Astrocyte (in vitro differentiated cells and primary cell): ENCODE measurements around the gene LMF1. TPM values are rescaled to one million over a fixed set of nuclear protein-coding genes. Genes with fewer than 3 reads are reported as not detected.
"Not testable (repeated sequence)": the region's sequence is repeated elsewhere in the genome, so short reads cannot be mapped to it uniquely, and the experiment has no call there.

Experiments used
- DNase-seq: peaks from one replicate; pipeline ENCODE4 v3.0.0-alpha.2; 2010; ENCODE audit warnings: low read depth
- FAIRE-seq: peaks from 2 replicates; lab custom pipeline; 2011; peaks lifted over from hg19 to GRCh38; lab: Jason Lieb, UNC
- H2AFZ ChIP-seq: 2 replicates; pipeline ENCODE4 v1.6.0; 2012; ENCODE audit warnings: low read depth, low read length, inconsistent platforms
- H3K27ac ChIP-seq: 2 replicates; pipeline ENCODE4 v1.5.1; 2011; ENCODE audit warnings: low read depth, low read length, inconsistent platforms
- H3K27me3 ChIP-seq: 2 replicates; pipeline ENCODE4 v1.6.0; 2011; ENCODE audit warnings: low read length, inconsistent platforms; ENCODE audit not compliant: insufficient read depth
- H3K36me3 ChIP-seq: 2 replicates; pipeline ENCODE4 v1.5.1; 2011; ENCODE audit warnings: low read length, inconsistent platforms; ENCODE audit not compliant: insufficient read depth
- H3K4me1 ChIP-seq: 2 replicates; pipeline ENCODE4 v1.5.1; 2011; ENCODE audit warnings: low read length, inconsistent platforms; ENCODE audit not compliant: insufficient read depth
- H3K4me2 ChIP-seq: 2 replicates; pipeline ENCODE4 v1.6.0; 2012; ENCODE audit warnings: low read length, inconsistent platforms
- H3K4me3 ChIP-seq: 2 replicates; pipeline ENCODE4 v1.5.1; 2011; ENCODE audit warnings: low read depth, mild to moderate bottlenecking, low read length, inconsistent platforms; ENCODE audit not compliant: insufficient read depth
- H3K79me2 ChIP-seq: 2 replicates; pipeline ENCODE4 v1.6.0; 2012; ENCODE audit warnings: mild to moderate bottlenecking, low read length, inconsistent platforms; ENCODE audit not compliant: insufficient read depth
- H3K9ac ChIP-seq: 2 replicates; pipeline ENCODE4 v1.6.0; 2012; ENCODE audit warnings: mild to moderate bottlenecking, low read length, inconsistent platforms
- H3K9me3 ChIP-seq: 2 replicates; pipeline ENCODE4 v1.5.1; 2012; ENCODE audit warnings: low read depth, mild to moderate bottlenecking, low read length, inconsistent platforms; ENCODE audit not compliant: insufficient read depth
- H4K20me1 ChIP-seq: 2 replicates; pipeline ENCODE4 v1.6.0; 2012; ENCODE audit warnings: low read length, inconsistent platforms; ENCODE audit not compliant: insufficient read depth
- H3K27ac Mint-ChIP-seq: one replicate; pipeline ENCODE4 v1.8.0; 2021; ENCODE audit warnings: mild to moderate bottlenecking, mixed read lengths; ENCODE audit not compliant: unreplicated experiment
- H3K27me3 Mint-ChIP-seq: one replicate; pipeline ENCODE4 v1.8.0; 2021; ENCODE audit warnings: low read depth, mixed read lengths; ENCODE audit not compliant: unreplicated experiment
- H3K36me3 Mint-ChIP-seq: one replicate; pipeline ENCODE4 v1.8.0; 2021; ENCODE audit warnings: low read depth, mixed read lengths; ENCODE audit not compliant: unreplicated experiment
- H3K4me1 Mint-ChIP-seq: one replicate; pipeline ENCODE4 v1.8.0; 2021; ENCODE audit warnings: low read depth, mixed read lengths; ENCODE audit not compliant: unreplicated experiment
- H3K4me3 Mint-ChIP-seq: one replicate; pipeline ENCODE4 v1.8.0; 2021; ENCODE audit warnings: mild to moderate bottlenecking, moderate library complexity, mixed read lengths; ENCODE audit not compliant: unreplicated experiment
- H3K9me3 Mint-ChIP-seq: one replicate; pipeline ENCODE4 v1.8.0; 2021; ENCODE audit warnings: mild to moderate bottlenecking, mixed read lengths; ENCODE audit not compliant: unreplicated experiment
- CTCF ChIP-seq: IDR thresholded peaks from 2 replicates; pipeline ENCODE4 v1.5.1; 2011; ENCODE audit warnings: low read depth, mild to moderate bottlenecking, inconsistent platforms, low read length, moderate library complexity; ENCODE audit not compliant: insufficient read depth
- EZH2 ChIP-seq: IDR thresholded peaks from 2 replicates; pipeline ENCODE4 v1.6.1; 2012; ENCODE audit warnings: mild to moderate bottlenecking, low read length, inconsistent platforms; ENCODE audit not compliant: insufficient read depth
- total RNA-seq: library from RNA; stranded (reverse); gene quantifications from 2 replicates; pipeline ENCODE4 v1.2.1, GENCODE V29; 2021

LMF1 gene
- total RNA-seq, 1 donor from 2014 or later: 12.6 TPM

GRCh38 chr16:889586-889985 is 81.2 kb downstream of the LMF1 start:
- Histone ChIP-seq H3K36me3 (no peaks in the 10 kb centered on the region), H4K20me1 (no peaks in the 10 kb centered on the region), H3K9me3 (no peaks in the 10 kb centered on the region), H3K79me2 (no peaks in the 10 kb centered on the region), H3K27ac (no peak overlapping the region), H3K4me3 (no peak overlapping the region), H3K9ac (no peak overlapping the region), H3K4me1 (no peaks in the 10 kb centered on the region), H3K27me3 (peaks cover 6% of the 10 kb centered on the region), H2AFZ (no peak overlapping the region), H3K4me2 (no peak overlapping the region)
- Mint-ChIP-seq H3K27me3 (peaks cover 8% of the 10 kb centered on the region), H3K36me3 (peaks cover 7% of the 10 kb centered on the region), H3K9me3 (no peaks in the 10 kb centered on the region), H3K4me3 (no peak overlapping the region), H3K4me1 (no peaks in the 10 kb centered on the region), H3K27ac (no peak overlapping the region)
- DNase-seq: no peak
- FAIRE-seq: no peak
- TF ChIP-seq CTCF (no peak), EZH2 (no peak)

- Mint-ChIP-seq H3K27me3 (peaks cover 8% of the 10 kb centered on the region), H3K27ac (no peak overlapping the region), H3K36me3 (peaks cover 4% of the 10 kb centered on the region), H3K4me1 (no peaks in the 10 kb centered on the region), H3K9me3 (no peaks in the 10 kb centered on the region), H3K4me3 (no peak overlapping the region)
- DNase-seq (no peak), FAIRE-seq (no peak)
- Histone ChIP-seq H3K27me3 (peaks cover 6% of the 10 kb centered on the region), H3K4me2 (no peak overlapping the region), H3K79me2 (no peaks in the 10 kb centered on the region), H3K4me3 (no peak overlapping the region), H4K20me1 (no peaks in the 10 kb centered on the region), H3K9me3 (no peaks in the 10 kb centered on the region), H3K4me1 (no peaks in the 10 kb centered on the region), H3K36me3 (no peaks in the 10 kb centered on the region), H3K27ac (no peak overlapping the region), H2AFZ (no peak overlapping the region), H3K9ac (no peak overlapping the region)
- TF ChIP-seq CTCF (no peak), EZH2 (no peak)
Observed at GRCh38 chr16:888901-889570, 81.7 kb downstream of the LMF1 start.

- not testable (repeated sequence) for H3K36me3 ChIP-seq, H3K4me3 ChIP-seq, H3K27me3 Mint-ChIP-seq, H3K79me2 ChIP-seq, H4K20me1 ChIP-seq, H3K9ac ChIP-seq, H2AFZ ChIP-seq, H3K27me3 ChIP-seq, H3K36me3 Mint-ChIP-seq, H3K4me2 ChIP-seq, H3K27ac ChIP-seq, H3K27ac Mint-ChIP-seq, H3K4me3 Mint-ChIP-seq, H3K4me1 ChIP-seq, H3K9me3 ChIP-seq, DNase-seq, H3K4me1 Mint-ChIP-seq, H3K9me3 Mint-ChIP-seq, FAIRE-seq
Observed at GRCh38 chr16:888456-888855, 82.3 kb downstream of the LMF1 start.
